GM21723 (cell line): ENCODE results near the gene VAV2.
"Not testable (repeated sequence)": the region's sequence is repeated elsewhere in the genome, so short reads cannot be mapped to it uniquely, and the experiment has no call there.

Experiments
- ATAC-seq: cut with Tn5 transposase; IDR thresholded peaks from one replicate; pipeline ENCODE4 v1.9.1; 2021; ENCODE audit warnings: mild to moderate bottlenecking, moderate library complexity; ENCODE audit not compliant: unreplicated experiment

Gene VAV2

DNA sequence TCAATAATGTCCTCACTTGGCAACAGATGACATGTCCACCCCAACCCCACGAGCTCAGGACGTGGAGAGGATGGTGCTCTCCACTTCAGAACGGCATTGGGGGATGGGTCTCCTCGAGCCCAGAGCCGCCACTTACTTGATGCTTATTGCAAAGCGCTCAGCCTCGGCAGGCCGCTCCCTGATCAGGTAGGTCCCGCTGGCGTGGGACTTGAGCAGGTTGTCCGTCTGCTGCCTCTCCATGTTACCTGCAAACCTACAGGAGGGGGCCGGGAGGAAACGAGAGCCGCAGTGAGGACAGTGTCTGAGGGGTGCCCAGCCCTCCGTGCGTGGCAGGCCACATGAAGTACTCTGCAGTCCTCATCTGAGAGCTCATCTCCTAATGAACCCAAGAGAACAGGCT lies 217.3 kb downstream of the VAV2 start:
- ATAC-seq: no peak

- ATAC-seq: no peak
These were observed 218.1 kb downstream of the VAV2 start for GRCh38 chr9:133773889-133774655.

DNA sequence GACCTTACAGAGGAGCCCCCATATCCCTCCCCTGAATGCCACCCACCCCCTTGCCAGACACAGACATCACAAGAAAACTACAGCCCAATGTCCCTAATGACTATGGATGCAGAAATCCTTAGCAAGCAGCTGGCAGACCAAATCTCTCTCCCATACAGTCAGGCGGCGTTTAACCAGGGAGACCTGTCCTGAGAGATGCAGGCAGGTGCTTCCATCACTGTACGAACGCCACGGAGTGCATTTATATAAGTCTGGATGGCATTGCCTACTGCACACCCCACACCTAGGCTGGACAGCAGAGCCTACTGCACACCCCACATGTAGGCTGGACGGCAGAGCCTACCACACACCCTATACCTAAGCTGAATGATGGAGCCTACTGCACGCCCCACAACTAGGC lies 219.5 kb downstream of the VAV2 start:
- ATAC-seq: no peak

DNA sequence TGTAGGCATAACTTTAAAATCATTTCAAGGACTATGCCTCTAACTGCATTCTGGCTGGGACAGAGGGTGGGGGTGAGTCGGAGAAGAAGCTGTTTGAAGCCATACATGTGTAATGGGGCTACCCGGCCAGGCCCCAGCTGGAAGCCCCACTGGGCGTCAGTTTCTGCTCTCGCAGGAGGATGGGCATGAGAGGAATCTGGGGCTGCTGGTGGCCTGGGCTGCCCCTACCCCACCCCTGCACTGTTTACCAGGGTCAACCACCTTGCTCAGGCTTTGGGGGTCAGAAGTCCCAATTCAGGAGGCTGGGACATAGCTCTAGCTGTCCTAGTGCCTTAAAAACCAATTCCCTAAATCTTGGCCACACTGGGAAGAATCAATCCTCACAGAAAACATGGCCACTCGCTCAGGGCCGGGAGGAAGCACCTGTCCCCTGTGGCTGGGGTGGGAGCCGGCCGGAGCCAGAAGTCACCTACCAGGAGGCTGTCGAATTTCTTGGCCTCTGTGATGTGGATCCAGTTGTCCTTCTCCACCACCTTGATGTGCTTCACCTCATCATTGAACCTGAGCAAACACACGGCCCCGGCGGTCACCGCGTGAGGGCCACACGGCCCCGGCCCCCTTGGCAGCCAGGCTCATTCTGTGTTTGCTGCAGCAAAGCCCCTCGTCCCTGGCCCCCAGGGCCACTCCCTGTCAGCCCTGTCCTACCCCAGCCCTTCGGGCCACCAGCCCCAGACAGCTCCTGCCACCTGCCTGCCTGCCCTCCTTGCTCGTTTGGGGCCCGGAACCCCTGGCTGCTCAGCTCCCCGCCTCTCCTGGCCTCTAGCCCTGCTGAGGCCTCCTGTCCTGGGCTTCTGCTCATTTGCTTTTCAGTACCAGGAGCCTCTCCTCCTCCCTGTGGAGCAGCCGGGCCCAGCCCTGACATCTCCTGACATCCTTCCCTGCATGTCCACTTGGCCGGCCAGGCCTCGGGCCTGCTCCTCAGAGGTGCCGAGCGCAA lies 220.3 kb downstream of the VAV2 start:
- no peak for ATAC-seq

GRCh38 chr9:133770076-133770777 lies 221.9 kb downstream of the VAV2 start:
- no peak for ATAC-seq

DNA sequence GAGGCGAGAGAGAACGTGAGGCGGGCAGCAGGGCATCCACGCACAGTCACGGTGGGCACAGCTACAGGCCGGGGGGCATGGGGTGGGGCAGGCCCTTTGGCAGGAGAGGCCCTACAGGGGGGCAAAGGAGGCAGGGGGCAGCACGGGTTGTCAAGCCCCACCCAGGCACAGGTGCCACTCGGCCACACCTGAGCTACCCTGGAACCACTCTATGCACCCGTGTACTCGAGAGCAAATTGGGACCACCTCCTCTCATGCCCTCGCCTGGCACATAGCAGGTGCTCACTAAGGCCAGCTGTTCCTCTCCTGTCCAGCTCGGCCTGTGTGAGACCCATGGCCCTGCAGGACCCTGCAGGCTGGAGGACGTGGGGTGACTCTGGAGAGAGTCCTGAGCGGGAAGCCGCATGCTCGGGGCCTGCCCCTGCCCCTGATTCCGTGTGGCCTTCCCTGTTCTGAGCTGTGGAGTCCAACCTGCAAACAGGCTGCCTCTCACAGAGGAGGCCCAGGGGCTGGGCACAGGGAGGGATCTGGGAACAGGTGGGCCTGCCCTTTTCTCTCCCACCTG lies 222.5 kb downstream of the VAV2 start:
- no peak for ATAC-seq

DNA sequence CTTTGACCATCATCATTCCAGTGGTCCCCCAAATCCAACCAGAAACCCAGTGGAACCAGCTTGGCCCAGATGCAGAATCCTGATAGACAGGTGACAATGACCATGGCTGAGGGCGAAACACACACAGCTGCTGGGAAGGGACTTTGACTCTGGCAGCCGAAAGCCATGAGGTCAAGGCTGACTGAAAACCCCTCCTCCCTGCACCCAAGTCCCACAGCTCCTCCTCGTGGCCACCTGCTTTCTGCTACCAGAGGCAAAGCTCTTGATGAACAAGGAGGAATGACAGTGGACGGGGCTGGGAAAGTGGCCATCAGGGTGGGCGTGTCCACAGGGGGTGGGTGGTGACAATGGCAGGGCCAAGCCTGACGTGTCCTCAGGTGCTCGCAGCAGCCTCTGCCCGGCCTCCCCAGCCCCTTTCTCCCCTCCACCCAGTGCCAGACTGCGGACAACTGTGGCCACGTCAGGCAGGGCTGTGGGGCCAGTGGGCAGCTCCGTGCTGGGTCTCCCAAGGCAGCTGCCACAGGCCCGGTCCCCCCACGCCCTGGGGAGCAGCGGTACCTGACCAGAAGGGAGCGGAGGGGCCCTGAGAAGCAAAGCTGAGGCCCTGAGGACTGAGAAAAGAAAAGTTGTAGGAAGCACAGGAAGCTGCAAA lies 223.1 kb downstream of the VAV2 start:
- ATAC-seq: no peak

GRCh38 chr9:133768371-133768858 lies 223.7 kb downstream of the VAV2 start:
- ATAC-seq: no peak

DNA sequence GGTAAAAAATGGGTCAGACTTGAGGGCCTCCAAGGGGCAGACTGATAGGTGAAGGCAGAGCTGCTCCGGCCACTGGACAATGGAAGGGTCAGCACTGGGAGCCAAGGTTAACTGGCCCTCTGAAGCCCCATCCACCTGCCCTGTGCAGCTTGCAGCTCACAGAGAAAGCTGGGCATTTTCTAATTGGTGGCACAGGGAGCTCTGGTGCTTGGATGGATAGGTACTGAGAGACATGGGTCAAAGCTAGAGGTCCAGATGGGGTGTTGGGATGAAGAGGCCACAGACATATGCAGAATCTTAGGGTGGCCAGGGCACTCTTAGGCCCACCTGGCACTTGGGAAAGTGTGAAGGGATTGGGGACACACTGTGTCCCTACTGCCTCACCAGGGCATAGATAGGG lies 224.5 kb downstream of the VAV2 start:
- no peak for ATAC-seq

- no peak for ATAC-seq
These were observed 225.1 kb downstream of the VAV2 start for GRCh38 chr9:133767008-133767407.

DNA sequence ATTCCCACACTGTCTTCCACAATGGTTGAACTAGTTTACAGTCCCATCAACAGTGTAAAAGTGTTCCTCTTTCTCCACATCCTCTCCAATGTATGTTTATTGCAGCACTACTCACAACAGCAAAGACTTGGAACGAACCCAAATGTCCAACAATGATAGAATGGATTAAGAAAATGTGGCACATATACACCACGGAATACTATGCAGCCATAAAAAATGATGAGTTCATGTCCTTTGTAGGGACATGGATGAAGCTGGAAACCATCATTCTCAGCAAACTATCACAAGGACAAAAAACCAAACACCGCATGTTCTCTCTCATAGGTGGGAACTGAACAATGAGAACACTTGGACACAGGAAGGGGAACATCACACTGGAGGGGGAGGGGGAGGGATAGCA lies 225.9 kb downstream of the VAV2 start:
- not testable (repeated sequence) for ATAC-seq

GRCh38 chr9:133763272-133764183 lies 228.6 kb downstream of the VAV2 start:
- ATAC-seq: no peak

DNA sequence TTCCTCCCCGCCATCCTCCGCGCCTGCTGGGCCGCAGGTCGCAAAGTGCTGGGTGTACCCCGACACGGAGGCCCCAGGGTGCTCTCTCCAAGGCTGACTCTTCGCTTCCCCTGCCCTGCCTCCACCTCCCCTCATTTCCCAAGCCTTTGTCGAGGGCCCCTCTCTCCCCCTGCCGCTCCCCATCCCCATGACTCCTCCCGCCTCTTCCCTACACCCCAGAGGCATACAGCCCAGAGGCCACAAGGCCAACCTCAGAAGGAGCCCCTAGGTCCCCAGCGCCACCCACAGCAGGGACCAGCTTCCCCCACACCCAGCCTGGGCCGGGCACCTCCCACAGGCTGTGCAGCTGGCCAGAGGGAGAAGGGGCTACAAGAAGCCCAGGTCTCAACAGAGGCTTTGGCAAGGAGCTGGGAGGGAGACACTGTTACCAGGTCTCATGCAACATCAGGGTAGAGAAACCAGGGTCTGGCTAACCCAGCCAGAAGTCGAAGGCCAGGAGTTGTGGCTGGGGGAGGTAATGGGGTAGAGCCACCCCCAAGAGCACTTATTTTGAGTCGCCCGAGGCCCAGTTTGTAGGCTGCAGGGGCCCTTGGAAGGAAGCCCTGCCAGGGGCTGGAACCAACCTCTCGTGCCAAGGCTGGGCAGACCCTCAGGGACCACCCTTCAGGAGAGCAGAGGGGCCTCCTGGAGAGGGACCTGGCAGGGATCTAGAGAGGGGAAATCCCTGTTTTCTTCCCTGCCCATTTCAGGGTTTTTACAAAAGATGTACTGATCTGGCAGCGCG lies 229.4 kb downstream of the VAV2 start:
- ATAC-seq: no peak

GRCh38 chr9:133761641-133762248 lies 230.4 kb downstream of the VAV2 start:
- ATAC-seq: no peak

DNA sequence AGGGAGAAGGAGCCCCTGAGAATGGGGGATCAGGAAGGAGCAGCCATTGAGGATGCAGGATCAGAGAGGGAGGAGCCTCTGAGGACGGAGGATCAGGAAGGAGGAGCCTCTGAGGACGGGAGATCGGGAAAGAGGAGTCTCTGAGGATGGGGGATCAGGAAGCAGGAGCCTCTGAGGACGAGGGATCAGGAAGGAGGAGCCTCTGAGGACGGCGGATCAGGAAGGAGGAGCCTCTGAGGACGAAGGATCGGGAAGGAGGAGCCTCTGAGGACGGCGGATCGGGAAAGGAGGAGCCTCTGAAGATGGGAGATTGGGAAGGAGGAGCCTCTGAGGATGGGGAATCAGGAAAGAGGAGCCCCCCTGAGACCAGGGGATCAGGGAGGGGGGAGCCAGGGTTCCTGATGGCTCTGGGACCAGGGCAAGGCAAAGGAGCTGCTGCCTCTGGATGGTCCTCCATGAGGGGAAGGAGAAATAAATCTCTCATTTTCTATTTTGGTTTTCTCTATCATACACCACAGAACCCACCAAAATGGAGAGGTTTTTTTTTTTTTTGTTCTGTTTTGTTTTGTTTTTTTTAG lies 231.3 kb downstream of the VAV2 start:
- no peak for ATAC-seq

DNA sequence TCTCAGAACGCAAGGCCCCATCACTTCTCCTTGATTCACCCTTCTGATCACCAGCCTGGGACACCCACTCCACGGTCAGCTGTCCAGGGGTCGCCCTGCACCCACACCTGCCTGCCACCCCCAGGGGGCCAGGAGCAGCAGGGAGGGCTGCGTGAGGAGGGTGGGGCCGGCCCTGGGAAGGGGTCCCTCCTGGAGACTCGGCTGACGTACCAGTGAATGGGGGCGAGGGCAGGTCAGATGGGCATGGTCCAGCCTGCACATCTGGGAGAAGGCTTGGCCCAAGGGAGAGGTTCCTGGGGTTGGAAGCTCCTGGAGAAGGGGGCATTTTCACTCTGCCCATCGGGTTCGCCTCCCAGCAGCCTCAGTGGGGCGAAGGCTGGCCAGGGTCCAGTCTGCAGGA lies 232.2 kb downstream of the VAV2 start:
- ATAC-seq: no peak

DNA sequence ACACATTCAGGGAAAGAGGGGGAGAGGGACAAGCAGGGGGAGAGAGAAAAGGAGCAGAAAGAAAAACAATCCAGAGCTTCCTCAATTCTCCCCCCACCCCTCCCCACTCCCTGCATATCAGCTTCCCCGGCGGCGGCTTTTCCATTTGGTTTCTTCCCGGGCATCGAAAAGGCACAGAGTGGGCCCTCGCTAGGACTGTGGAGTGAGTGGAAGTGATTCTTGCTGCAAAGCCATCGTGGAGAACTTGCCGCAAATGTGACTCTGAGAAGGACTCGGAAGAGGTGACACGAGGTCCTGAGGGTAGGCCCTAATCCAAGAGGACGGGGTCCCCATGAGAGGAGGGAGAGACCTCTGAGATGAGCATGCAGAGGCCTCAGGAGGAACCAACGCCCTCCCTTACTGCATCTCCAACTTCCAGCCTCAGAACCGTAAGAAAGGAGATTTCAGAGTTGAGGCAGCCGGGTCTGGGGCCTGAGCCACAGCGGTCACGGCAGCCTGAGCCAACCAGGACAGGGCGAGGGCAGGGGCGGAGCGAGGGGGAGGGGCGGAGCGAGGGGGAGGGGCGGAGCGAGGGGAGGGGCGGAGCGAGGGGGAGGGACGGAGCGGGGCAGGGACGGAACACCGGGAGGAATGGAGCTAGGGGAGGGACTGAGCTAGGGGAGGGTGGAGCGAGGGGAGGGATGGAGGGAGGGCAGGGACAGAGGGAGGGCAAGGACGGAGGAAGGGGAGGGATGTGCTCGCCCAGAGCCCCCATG lies 232.8 kb downstream of the VAV2 start:
- ATAC-seq: no peak
